GM10248 (cell line): ENCODE results near the gene CA10.

ENCODE experiments used
- CTCF ChIA-PET: fragments of 300-600 bp; sonication (Branson Sonifier 250); formaldehyde crosslinking; extraction: SDS; loops from one replicate; lab custom pipeline; 2021; ENCODE audit warnings: antibody characterized with exemption; lab: Yijun Ruan, JAX
- POLR2A ChIA-PET: fragments of 350-650 bp; sonication (Branson Sonifier 250); formaldehyde crosslinking; extraction: SDS; loops from one replicate; lab custom pipeline; 2020; ENCODE audit warnings: antibody characterized with exemption; lab: Yijun Ruan, JAX
- DNase-seq: peaks from one replicate; pipeline ENCODE4 v3.0.0; 2012; ENCODE audit errors: extremely low spot score
- CTCF ChIP-seq: IDR thresholded peaks from 2 replicates; pipeline ENCODE4 v1.5.1; 2012; ENCODE audit warnings: mild to moderate bottlenecking, low read depth; ENCODE audit errors: extremely low read depth, missing control alignments, control extremely low read depth

CA10 gene

GRCh38 chr17:52049051-52049450 lies 109.5 kb downstream of the CA10 start:
- no peak for TF ChIP-seq CTCF
- CTCF ChIA-PET: no interaction called here
- POLR2A ChIA-PET: no interaction called here
- DNase-seq: no peak

- no peak for DNase-seq
- POLR2A ChIA-PET: no interaction called here
- CTCF ChIA-PET: no interaction called here
- no peak for TF ChIP-seq CTCF
Measured at GRCh38 chr17:52048137-52048898, 110.2 kb downstream of the CA10 start.

- no peak for TF ChIP-seq CTCF
- ChIA-PET POLR2A (no interaction called here), CTCF (no interaction called here)
- no peak for DNase-seq
Measured at GRCh38 chr17:52047086-52047485, 111.4 kb downstream of the CA10 start.

GRCh38 chr17:52041123-52041617 lies 117.3 kb downstream of the CA10 start:
- CTCF ChIA-PET: no interaction called here
- TF ChIP-seq CTCF: no peak
- POLR2A ChIA-PET: no interaction called here
- no peak for DNase-seq

GRCh38 chr17:52036416-52036815 lies 122.1 kb downstream of the CA10 start:
- CTCF ChIA-PET: no interaction called here
- DNase-seq: no peak
- POLR2A ChIA-PET: no interaction called here
- TF ChIP-seq CTCF: no peak

GRCh38 chr17:52035336-52035915 lies 123.1 kb downstream of the CA10 start:
- no peak for TF ChIP-seq CTCF
- ChIA-PET POLR2A (no interaction called here), CTCF (no interaction called here)
- DNase-seq: no peak
